D721Med (cell line): ENCODE results near the gene ST6GALNAC2.
"Not testable (repeated sequence)": the region's sequence is repeated elsewhere in the genome, so short reads cannot be mapped to it uniquely, and the experiment has no call there.

Experiments used
- DNase-seq: peaks from one replicate; pipeline ENCODE4 v3.0.0; 2011; ENCODE audit warnings: low spot score; ENCODE audit not compliant: insufficient read length
- FAIRE-seq: peaks from 2 replicates; lab custom pipeline; 2011; peaks lifted over from hg19 to GRCh38; lab: Jason Lieb, UNC
- TF ChIP-seq, protein P1 (sequence below): IDR thresholded peaks from 2 replicates; pipeline ENCODE4 v1.5.1; 2012; ENCODE audit warnings: mild to moderate bottlenecking, control low read depth; ENCODE audit not compliant: insufficient read depth; ENCODE audit errors: missing control alignments

The ST6GALNAC2 gene

DNA sequence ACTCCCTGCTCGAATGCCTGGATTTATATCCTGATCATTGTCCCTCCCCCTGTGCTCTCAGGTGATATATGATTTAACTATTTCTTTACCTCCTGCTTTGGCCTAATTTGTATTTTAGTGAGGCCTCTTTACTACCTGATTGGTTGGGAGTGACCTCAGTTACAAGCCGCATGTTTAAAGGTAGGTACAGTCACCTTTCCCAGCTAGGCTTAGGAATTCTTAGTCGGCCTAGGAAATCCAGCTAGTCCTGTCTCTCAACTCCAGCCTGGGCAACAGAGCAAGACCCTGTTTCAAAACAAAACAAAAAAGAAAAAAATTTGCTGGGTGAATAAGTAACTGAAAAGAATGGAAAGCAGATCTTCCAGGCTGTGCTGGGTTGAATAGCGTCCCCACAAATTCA, 26.8 kb upstream of the ST6GALNAC2 start:
- no peak for FAIRE-seq
- no peak for DNase-seq
- TF ChIP-seq, protein P1, sequence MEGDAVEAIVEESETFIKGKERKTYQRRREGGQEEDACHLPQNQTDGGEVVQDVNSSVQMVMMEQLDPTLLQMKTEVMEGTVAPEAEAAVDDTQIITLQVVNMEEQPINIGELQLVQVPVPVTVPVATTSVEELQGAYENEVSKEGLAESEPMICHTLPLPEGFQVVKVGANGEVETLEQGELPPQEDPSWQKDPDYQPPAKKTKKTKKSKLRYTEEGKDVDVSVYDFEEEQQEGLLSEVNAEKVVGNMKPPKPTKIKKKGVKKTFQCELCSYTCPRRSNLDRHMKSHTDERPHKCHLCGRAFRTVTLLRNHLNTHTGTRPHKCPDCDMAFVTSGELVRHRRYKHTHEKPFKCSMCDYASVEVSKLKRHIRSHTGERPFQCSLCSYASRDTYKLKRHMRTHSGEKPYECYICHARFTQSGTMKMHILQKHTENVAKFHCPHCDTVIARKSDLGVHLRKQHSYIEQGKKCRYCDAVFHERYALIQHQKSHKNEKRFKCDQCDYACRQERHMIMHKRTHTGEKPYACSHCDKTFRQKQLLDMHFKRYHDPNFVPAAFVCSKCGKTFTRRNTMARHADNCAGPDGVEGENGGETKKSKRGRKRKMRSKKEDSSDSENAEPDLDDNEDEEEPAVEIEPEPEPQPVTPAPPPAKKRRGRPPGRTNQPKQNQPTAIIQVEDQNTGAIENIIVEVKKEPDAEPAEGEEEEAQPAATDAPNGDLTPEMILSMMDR: no peak

DNA sequence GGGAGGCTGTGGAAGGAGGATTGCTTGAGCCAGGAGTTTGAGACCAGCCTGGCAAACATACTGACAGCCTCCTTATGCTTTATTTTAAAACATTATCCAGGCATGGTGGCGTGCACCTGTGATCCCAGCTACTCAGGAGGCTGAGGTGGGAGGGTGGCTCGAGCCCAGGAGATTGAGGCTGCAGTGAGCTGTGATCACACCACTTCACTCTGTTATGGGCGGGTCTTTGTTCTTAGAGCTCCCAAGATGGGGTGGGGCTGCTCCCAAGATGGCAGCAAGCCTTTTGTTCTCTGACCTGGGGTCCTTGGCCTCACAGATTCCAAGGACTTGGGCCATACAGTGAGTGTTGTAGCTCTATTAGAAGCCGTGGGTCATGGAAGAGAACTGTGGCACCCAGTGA, 26.1 kb upstream of the ST6GALNAC2 start:
- FAIRE-seq (no peak), DNase-seq (no peak)
- TF ChIP-seq, protein P1: no peak

DNA sequence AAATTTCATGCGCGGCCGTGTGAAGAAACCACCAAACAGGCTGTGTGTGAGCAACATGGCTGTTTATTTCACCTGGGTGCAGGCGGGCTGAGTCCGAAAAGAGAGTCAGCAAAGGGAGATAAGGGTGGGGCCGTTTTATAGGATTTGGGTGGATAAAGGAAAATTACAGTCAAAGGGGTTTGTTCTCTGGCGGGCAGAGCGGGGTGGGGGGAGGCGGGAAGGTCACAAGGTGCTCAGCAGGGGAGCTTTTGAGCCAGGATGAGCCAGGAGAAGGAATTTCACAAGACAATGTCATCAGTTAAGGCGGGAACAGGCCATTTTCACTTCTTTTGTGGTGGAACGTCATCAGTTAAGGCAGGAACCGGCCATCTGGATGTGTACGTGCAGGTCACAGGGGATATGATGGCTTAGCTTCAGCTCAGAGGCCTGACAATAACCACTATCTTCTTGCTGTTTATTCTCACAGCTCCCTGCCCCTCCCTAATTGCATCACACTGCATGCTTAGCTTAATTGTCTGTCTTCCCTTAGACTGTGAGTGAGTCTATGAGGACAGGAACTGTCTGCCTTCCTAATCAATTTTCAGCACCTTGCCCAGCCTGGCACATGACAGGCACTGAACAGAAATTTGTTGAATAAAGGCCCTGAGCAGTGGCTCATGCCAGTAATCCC, 25.6 kb upstream of the ST6GALNAC2 start:
- DNase-seq, FAIRE-seq: not testable (repeated sequence)

DNA sequence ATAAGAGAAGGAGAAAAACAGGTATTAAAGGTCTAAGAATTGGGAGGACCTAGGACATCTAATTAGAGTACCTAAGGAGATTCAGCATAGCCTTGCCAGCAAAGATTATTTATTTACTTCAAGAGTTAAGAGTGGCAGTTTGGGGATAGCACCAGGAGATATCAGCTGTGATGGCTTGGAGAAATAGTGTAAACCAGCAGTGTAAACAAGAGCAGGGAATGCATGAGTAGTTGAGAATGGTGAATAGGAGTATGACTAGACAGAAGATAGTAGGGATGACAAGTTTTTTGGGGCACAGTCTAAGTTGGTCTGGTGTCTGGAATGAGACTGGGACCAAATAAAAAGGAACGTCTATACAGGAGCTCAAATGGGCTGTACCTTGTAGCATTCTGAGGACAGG, 21.0 kb upstream of the ST6GALNAC2 start:
- not testable (repeated sequence) for DNase-seq, FAIRE-seq

DNA sequence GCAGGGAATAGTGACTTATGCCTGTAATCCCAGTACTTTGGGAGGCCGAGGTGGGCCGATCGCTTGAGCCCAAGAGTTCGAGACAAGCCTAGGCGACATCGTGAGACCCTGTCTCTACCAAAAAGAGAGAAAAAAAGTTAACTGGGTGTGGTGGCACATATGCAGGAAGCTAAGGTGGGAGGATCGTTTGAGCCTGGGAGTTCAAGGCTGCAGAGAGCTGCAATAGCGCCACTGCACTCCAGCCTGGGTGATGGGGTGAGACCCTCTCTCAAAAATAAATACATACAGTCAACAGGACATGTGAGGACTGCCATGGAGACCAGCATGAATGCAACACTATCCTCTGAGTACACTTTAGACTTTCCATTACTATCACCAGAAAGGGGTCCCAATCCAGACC, 15.4 kb upstream of the ST6GALNAC2 start:
- DNase-seq (no peak), FAIRE-seq (no peak)
- TF ChIP-seq, protein P1: no peak

DNA sequence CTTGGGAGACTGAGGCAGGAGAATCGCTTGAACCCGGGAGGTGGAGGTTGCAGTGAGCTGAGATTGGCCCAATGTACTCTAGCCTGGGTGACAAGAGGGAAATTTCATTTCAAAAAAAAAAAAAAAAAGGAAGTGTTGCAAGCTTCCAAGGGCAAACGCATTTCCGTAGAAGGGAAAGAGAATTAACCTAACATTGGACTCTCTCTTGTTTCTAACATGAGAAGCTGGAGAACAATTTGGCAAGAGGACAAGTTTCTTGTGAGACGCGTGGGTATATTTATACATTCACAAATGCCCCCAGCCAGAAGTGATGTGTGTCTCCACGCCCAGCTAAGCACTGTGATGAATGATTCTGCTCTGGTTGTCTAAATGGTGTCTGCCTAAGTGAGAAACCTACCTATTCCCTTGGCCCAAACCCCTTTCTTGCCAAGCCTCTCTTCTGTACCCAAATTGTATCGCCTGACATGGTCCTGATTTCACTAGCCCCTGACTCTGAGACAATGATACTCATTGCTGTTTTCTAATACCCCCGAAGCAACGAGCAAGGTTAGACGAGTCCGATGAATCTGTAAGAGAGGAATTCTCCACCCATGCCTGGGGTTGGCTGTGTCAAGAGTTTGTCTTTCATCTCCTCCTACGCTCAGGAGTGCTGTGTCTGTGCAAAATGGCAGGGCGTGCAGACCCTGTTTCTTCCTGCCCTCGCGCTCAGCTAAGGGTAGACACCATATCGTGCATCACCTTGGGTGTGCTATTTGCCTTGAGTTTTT, 14.2 kb upstream of the ST6GALNAC2 start:
- no peak for FAIRE-seq
- TF ChIP-seq, protein P1: no peak
- DNase-seq: no peak

DNA sequence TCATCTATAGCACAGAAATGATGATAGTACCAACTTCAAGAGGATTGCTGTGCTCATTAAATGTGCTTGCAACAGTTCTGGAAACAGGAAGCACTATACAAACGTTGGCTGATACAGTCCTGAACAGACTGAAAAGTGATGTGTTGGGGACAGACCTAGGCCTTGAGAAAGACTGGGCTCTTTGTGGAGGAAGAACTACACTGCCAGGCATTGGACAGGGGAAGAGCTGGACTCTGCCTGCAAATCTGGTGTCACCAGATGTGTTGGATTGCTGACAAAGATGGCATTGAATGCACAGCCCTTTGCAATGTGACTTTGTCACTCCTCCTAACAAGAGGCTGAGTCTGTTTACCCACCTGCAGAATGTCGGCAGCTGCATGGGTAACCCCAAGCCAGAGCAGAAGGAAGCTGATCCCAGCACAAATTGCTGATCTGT, 12.4 kb upstream of the ST6GALNAC2 start:
- FAIRE-seq (no peak), DNase-seq (no peak)
- TF ChIP-seq, protein P1: no peak
